Panc1 (cell line): ENCODE measurements around the gene SLIT2. TPM values are rescaled to one million over a fixed set of nuclear protein-coding genes. Genes with fewer than 3 reads are reported as not detected.

Experiments used
- ATAC-seq: fragments of 200-7000 bp; cut with Tn5 transposase; 2 replicates; pipeline ENCODE4 v1.9.1; 2020; ENCODE audit warnings: mild to moderate bottlenecking, moderate library complexity
- BruUV-seq: library from RNA; stranded (reverse); fragments of 400-500 nt; replicated peaks from 2 replicates; lab custom pipeline; 2021; lab: Mats Ljungman, UMichigan
- CTCF ChIA-PET: fragments of 300-600 bp; sonication (Branson Sonifier 250); formaldehyde crosslinking; loops from one replicate; lab custom pipeline; 2022; ENCODE audit warnings: antibody characterized with exemption; lab: Charles Lee
- POLR2A ChIA-PET: fragments of 300-600 bp; sonication (Branson Sonifier 250); formaldehyde crosslinking; loops from one replicate; lab custom pipeline; 2022; ENCODE audit warnings: antibody characterized with exemption; lab: Charles Lee
- DNase-seq: peaks from one replicate; pipeline ENCODE4 v3.0.0-alpha.2; 2010; ENCODE audit warnings: low read depth, low spot score
- H3K27ac ChIP-seq: 2 replicates; pipeline ENCODE4 v1.5.1; 2011; ENCODE audit warnings: mild to moderate bottlenecking, low read length, inconsistent platforms
- H3K27me3 ChIP-seq: fragments of 200-500 bp; sonication (Bioruptor generic); 2 replicates; pipeline ENCODE4 v1.6.0; 2014; ENCODE audit warnings: low read length, inconsistent platforms; ENCODE audit not compliant: control insufficient read depth, insufficient read depth
- H3K36me3 ChIP-seq: fragments of 200-500 bp; sonication (Bioruptor generic); 2 replicates; pipeline ENCODE4 v1.5.1; 2014; ENCODE audit warnings: inconsistent platforms, mild to moderate bottlenecking, low read length, moderate library complexity; ENCODE audit not compliant: control insufficient read depth, insufficient read depth
- H3K4me1 ChIP-seq: 2 replicates; pipeline ENCODE4 v1.5.1; 2011; ENCODE audit warnings: inconsistent platforms, mild to moderate bottlenecking, low read length, moderate library complexity; ENCODE audit not compliant: control insufficient read depth, insufficient read depth
- H3K4me3 ChIP-seq, 2 experiments: 2 replicates each; pipeline ENCODE4 v1.5.1; 2011 to 2012; ENCODE audit warnings: low read depth in 2 of 2, low read length in 2 of 2, mild to moderate bottlenecking in 2 of 2, inconsistent platforms in 1 of 2, moderate library complexity in 1 of 2
- H3K9me3 ChIP-seq: fragments of 200-500 bp; sonication (Bioruptor generic); 2 replicates; pipeline ENCODE4 v1.5.1; 2014; ENCODE audit warnings: low read depth, mild to moderate bottlenecking, inconsistent platforms, low read length, moderate library complexity; ENCODE audit not compliant: control insufficient read depth, insufficient read depth
- POLR2AphosphoS5 ChIP-seq: IDR thresholded peaks from 2 replicates; pipeline ENCODE4 v1.6.1; 2012; ENCODE audit warnings: mild to moderate bottlenecking, low read depth, low read length, moderate library complexity
- REST ChIP-seq, 2 experiments: IDR thresholded peaks; 2 replicates each; pipeline ENCODE4 v1.6.1; 2011 to 2012; ENCODE audit warnings: low read depth in 2 of 2, control low read depth in 1 of 2, low read length in 1 of 2, mild to moderate bottlenecking in 1 of 2, moderate library complexity in 1 of 2; ENCODE audit not compliant: insufficient read depth in 1 of 2
- SIN3A ChIP-seq: IDR thresholded peaks from 2 replicates; pipeline ENCODE4 v1.6.1; 2012; ENCODE audit warnings: low read depth, mild to moderate bottlenecking, low read length, moderate library complexity, borderline replicate concordance; ENCODE audit not compliant: insufficient read depth
- TCF7L2 ChIP-seq: IDR thresholded peaks from 2 replicates; pipeline ENCODE4 v1.6.1; 2011; ENCODE audit warnings: mild to moderate bottlenecking, low read depth, low read length, inconsistent platforms
- in situ Hi-C: cut with HindIII; loops from 2 replicates; pipeline ENCODE4 v1.10.0; 2016; ENCODE audit warnings: low sequenced_read_pairs, low pct_unique_long_range_greater_than_20kb
- intact Hi-C: fragments of 100-400 bp; cut with micrococcal nuclease; formaldehyde crosslinking; loops from one replicate; pipeline ENCODE4 v1.10.0; 2022; ENCODE audit not compliant: unreplicated experiment
- total RNA-seq: library from RNA; stranded (reverse); gene quantifications from one replicate; pipeline ENCODE4 v1.2.1, GENCODE V29; 2021; ENCODE audit not compliant: unreplicated experiment
- TF ChIP-seq, protein P1 (sequence below): fragments of 450-650 bp; IDR thresholded peaks from 2 replicates; pipeline ENCODE4 v1.5.1; 2017; ENCODE audit warnings: mild to moderate bottlenecking

Gene SLIT2
- total RNA-seq, 1 experiment from 2014 or later = 0.28 TPM

DNA sequence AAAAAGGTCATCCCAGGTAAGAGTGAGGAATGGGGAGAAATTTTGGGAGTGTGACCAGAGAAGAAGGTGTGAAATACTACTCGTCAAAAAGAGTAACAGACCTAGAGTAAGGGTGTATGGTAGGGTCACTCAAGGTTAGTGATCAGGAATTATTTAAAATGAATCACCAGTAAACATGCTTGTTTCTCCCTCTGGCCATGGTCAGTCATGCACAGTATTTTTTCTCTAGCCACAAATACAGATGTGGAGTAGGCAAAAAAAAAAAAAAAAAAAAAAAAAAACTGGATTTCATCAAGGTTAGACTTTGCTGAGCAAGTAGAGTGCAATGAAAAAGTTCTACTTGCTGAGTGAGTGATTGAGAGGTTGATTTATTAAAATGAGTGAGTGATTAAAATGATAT is 34.2 kb upstream of the SLIT2 start:
- DNase-seq = no peak
- BruUV-seq = no TSS peak
- no peak overlapping the region for H3K4me3 ChIP-seq
- no peaks in the 10 kb centered on the region for H3K36me3 ChIP-seq
- no peaks in the 10 kb centered on the region for H3K4me1 ChIP-seq
- POLR2A ChIA-PET = no interaction called here
- in situ Hi-C loops = no loop called here
- no peaks in the 10 kb centered on the region for H3K27me3 ChIP-seq
- no peaks in the 10 kb centered on the region for H3K9me3 ChIP-seq
- no peak for ATAC-seq
- CTCF ChIA-PET = no interaction called here
- intact Hi-C loops = no loop called here
- no peak overlapping the region for H3K27ac ChIP-seq
- TF ChIP-seq, protein P1, sequence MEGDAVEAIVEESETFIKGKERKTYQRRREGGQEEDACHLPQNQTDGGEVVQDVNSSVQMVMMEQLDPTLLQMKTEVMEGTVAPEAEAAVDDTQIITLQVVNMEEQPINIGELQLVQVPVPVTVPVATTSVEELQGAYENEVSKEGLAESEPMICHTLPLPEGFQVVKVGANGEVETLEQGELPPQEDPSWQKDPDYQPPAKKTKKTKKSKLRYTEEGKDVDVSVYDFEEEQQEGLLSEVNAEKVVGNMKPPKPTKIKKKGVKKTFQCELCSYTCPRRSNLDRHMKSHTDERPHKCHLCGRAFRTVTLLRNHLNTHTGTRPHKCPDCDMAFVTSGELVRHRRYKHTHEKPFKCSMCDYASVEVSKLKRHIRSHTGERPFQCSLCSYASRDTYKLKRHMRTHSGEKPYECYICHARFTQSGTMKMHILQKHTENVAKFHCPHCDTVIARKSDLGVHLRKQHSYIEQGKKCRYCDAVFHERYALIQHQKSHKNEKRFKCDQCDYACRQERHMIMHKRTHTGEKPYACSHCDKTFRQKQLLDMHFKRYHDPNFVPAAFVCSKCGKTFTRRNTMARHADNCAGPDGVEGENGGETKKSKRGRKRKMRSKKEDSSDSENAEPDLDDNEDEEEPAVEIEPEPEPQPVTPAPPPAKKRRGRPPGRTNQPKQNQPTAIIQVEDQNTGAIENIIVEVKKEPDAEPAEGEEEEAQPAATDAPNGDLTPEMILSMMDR = no peak
- TF ChIP-seq SIN3A (no peak), REST (IDR thresholded peaks at IDR 0.05; ENCODE audit: insufficient read depth in 1 of 2, low read depth in 2 of 2, low read length in 1 of 2) (no peak), TCF7L2 (no peak), POLR2AphosphoS5 (no peak)

DNA sequence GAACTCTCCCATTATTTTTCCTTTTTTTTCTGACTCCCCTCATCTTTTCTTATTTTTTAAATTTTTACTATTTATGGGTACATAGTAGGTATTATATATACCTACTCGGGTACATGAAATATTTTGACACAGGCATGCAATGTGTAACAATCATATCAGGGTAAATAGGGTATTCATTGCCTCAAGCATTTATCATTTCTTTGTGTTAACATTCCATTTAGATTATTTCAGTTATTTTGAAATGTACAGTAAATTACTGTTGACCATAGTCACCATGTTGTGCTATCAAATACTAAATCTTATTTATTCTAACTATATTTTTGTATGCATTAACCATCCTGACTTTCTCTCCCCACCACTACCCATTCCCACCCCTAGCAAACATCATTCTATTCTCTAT is 33.8 kb upstream of the SLIT2 start:
- no peak overlapping the region for H3K27ac ChIP-seq
- intact Hi-C loops (no loop called here), in situ Hi-C loops (no loop called here)
- H3K27me3 ChIP-seq = no peaks in the 10 kb centered on the region
- ATAC-seq (no peak), DNase-seq (no peak)
- H3K4me1 ChIP-seq = no peaks in the 10 kb centered on the region
- BruUV-seq = no TSS peak
- no peaks in the 10 kb centered on the region for H3K9me3 ChIP-seq
- no peaks in the 10 kb centered on the region for H3K36me3 ChIP-seq
- H3K4me3 ChIP-seq = no peak overlapping the region
- no peak for TF ChIP-seq SIN3A
- no peak for TF ChIP-seq TCF7L2
- TF ChIP-seq, protein P1 = no peak
- TF ChIP-seq REST (IDR thresholded peaks at IDR 0.05; ENCODE audit: insufficient read depth in 1 of 2, low read depth in 2 of 2, low read length in 1 of 2) = no peak
- TF ChIP-seq POLR2AphosphoS5 = no peak
- ChIA-PET POLR2A (no interaction called here), CTCF (no interaction called here)
